GM12878 (cell line): Measurements from ENCODE around the gene HDAC9. TPM values are rescaled to one million over a fixed set of nuclear protein-coding genes. Genes with fewer than 3 reads are reported as not detected.

Experiments
- ATAC-seq: fragments of 200-7000 bp; cut with Tn5 transposase; 3 replicates; pipeline ENCODE4 v1.9.1; 2020; ENCODE audit warnings: mild to moderate bottlenecking, moderate library complexity
- BruUV-seq: library from RNA; stranded (reverse); fragments of 400-500 nt; replicated peaks from 2 replicates; lab custom pipeline; 2021; lab: Mats Ljungman, UMichigan
- CTCF ChIA-PET: fragments of 300-600 bp; sonication (Branson Sonifier 250); formaldehyde crosslinking; extraction: SDS; loops from one replicate; lab custom pipeline; 2021; ENCODE audit warnings: inconsistent platforms; lab: Yijun Ruan, JAX
- POLR2A ChIA-PET: fragments of 350-600 bp; formaldehyde crosslinking; extraction: SDS; loops from one replicate; lab custom pipeline; 2021; ENCODE audit warnings: inconsistent platforms; lab: Charles Lee
- RAD21 ChIA-PET: fragments of 300-600 bp; sonication (Branson Sonifier 250); formaldehyde crosslinking; loops from one replicate; lab custom pipeline; 2023; ENCODE audit warnings: antibody characterized with exemption; ENCODE audit not compliant: unreplicated experiment; lab: Charles Lee
- SMC1A ChIA-PET: fragments of 300-600 bp; sonication (Branson Sonifier 250); formaldehyde crosslinking; loops from one replicate; lab custom pipeline; 2023; ENCODE audit not compliant: unreplicated experiment, uncharacterized antibody; lab: Charles Lee
- DNase-seq: peaks from one replicate; pipeline ENCODE4 v3.0.0-alpha.2; 2011; ENCODE audit warnings: low read depth, low spot score
- FAIRE-seq: peaks from 3 replicates; lab custom pipeline; 2011; peaks lifted over from hg19 to GRCh38; lab: Jason Lieb, UNC
- H2AFZ ChIP-seq: 2 replicates; pipeline ENCODE4 v1.6.0; 2011; ENCODE audit warnings: low read depth, low read length, control low read depth; ENCODE audit not compliant: control insufficient read depth
- H3K27ac ChIP-seq: 2 replicates; pipeline ENCODE4 v1.5.1; 2011; ENCODE audit warnings: control low read depth; ENCODE audit not compliant: control insufficient read depth, insufficient read depth
- H3K27me3 ChIP-seq, 2 experiments: replicated peaks in 1 of 2; 2 replicates each; pipeline versions ENCODE4 v1.6.0 to v1.6.1; 2011; ENCODE audit warnings: low read length in 1 of 2; ENCODE audit not compliant: control insufficient read depth in 2 of 2, insufficient read depth in 2 of 2
- H3K36me3 ChIP-seq, 2 experiments: 2 replicates each; pipeline ENCODE4 v1.5.1; 2011; ENCODE audit warnings: low read length in 1 of 2; ENCODE audit not compliant: control insufficient read depth in 2 of 2, insufficient read depth in 2 of 2
- H3K4me1 ChIP-seq: 2 replicates; pipeline ENCODE4 v1.6.1; 2011; ENCODE audit warnings: mild to moderate bottlenecking, low read length, moderate library complexity, mixed read lengths; ENCODE audit not compliant: control insufficient read depth, insufficient read depth
- H3K4me2 ChIP-seq: 2 replicates; pipeline ENCODE4 v1.6.0; 2011; ENCODE audit warnings: control low read depth; ENCODE audit not compliant: control insufficient read depth, insufficient read depth
- H3K4me3 ChIP-seq: fragments of 200-600 bp; sonication (generic); 2 replicates; pipeline ENCODE4 v1.5.1; 2016
- H3K79me2 ChIP-seq: 2 replicates; pipeline ENCODE4 v1.6.0; 2011; ENCODE audit warnings: low read length; ENCODE audit not compliant: control insufficient read depth, insufficient read depth
- H3K9ac ChIP-seq: 2 replicates; pipeline ENCODE4 v1.8.0; 2011; ENCODE audit warnings: low read length, control low read depth, mixed read lengths; ENCODE audit not compliant: control insufficient read depth, insufficient read depth
- H3K9me3 ChIP-seq: replicated peaks from 3 replicates; pipeline ENCODE4 v1.5.1; 2011; ENCODE audit warnings: mild to moderate bottlenecking, low read length; ENCODE audit not compliant: control insufficient read depth, insufficient read depth
- H4K20me1 ChIP-seq: 2 replicates; pipeline ENCODE4 v1.6.0; 2011; ENCODE audit not compliant: control insufficient read depth, insufficient read depth
- CBX3 ChIP-seq: fragments of 200-600 bp; sonication (generic); IDR thresholded peaks from 2 replicates; pipeline ENCODE4 v1.6.1; 2016; ENCODE audit warnings: low read depth, borderline replicate concordance
- CEBPZ ChIP-seq: fragments of 150-350 bp; IDR thresholded peaks from 2 replicates; pipeline ENCODE4 v1.6.1; 2016; ENCODE audit warnings: low read depth, low read length
- EZH2 ChIP-seq: IDR thresholded peaks from 2 replicates; pipeline ENCODE4 v1.6.1; 2012; ENCODE audit warnings: low read depth, mild to moderate bottlenecking, control low read depth, inconsistent platforms, low read length, borderline replicate concordance; ENCODE audit not compliant: control insufficient read depth
- HDAC2 ChIP-seq: fragments of 200-600 bp; sonication (generic); IDR thresholded peaks from 2 replicates; pipeline ENCODE4 v1.6.1; 2017
- NR2C1 ChIP-seq: fragments of 450-650 bp; IDR thresholded peaks from 2 replicates; pipeline ENCODE4 v1.6.1; 2017; ENCODE audit warnings: antibody characterized with exemption, mild to moderate bottlenecking, moderate library complexity
- PAX5 ChIP-seq: IDR thresholded peaks from 2 replicates; pipeline ENCODE4 v1.6.1; 2011; ENCODE audit warnings: low read depth, low read length, borderline replicate concordance
- RELB ChIP-seq: fragments of 450-650 bp; IDR thresholded peaks from 2 replicates; pipeline ENCODE4 v1.6.1; 2017; ENCODE audit warnings: low read depth, mild to moderate bottlenecking, moderate library complexity
- TCF12 ChIP-seq: IDR thresholded peaks from 2 replicates; pipeline ENCODE4 v1.6.1; 2011; ENCODE audit warnings: low read depth, mild to moderate bottlenecking, low read length
- USF2 ChIP-seq: IDR thresholded peaks from 2 replicates; pipeline ENCODE4 v1.6.1; 2011; ENCODE audit warnings: low read depth, low read length, improper control_type of control experiment, borderline replicate concordance
- YY1 ChIP-seq: IDR thresholded peaks from 2 replicates; pipeline ENCODE4 v1.6.1; 2011; ENCODE audit warnings: low read depth, mild to moderate bottlenecking, low read length
- WGBS: methylation state at CpG from one replicate; pipeline ENCODE4 v1.1.6; 2016; ENCODE audit warnings: low lambda C conversion rate; ENCODE audit not compliant: insufficient replicate concordance, insufficient coverage; ENCODE audit errors: missing lambda C conversion rate; 5-methylcytosine and 5-hydroxymethylcytosine counted together
- in situ Hi-C: fragments of 300-500 bp; cut with MboI; formaldehyde crosslinking; loops from 9 replicates; pipeline ENCODE4 v1.14.3; 2018; ENCODE audit warnings: mixed read lengths
- intact Hi-C: fragments of 100-400 bp; cut with micrococcal nuclease; formaldehyde crosslinking; loops from one replicate; pipeline ENCODE4 v1.14.2; 2022; ENCODE audit not compliant: unreplicated experiment
- polyA plus RNA-seq, 11 experiments: library from polyadenylated mRNA; depleted of rRNA in 4 of 11; unstranded in 6 of 11; stranded (reverse) in 5 of 11; fragments of >200 nt; fragmentation: Nextera tagmentation in 4 of 11; fragmentation: Illumina TruSeq in 1 of 11; extraction: Ambion mirVana in 4 of 11; extraction: Trizol in 1 of 11; gene quantifications; 1 replicate in 1 of 11; 2 replicates in 10 of 11; pipeline versions ENCODE4 v1.2.1 to v1.2.3, GENCODE V29; 2011 to 2016; ENCODE audit warnings: inconsistent platforms in 2 of 11, missing spikeins in 2 of 11, low read depth in 1 of 11
- total RNA-seq, 4 experiments: library from RNA; depleted of rRNA in 3 of 4; stranded (reverse); fragments of >200 nt in 3 of 4; fragmentation: Illumina TruSeq in 1 of 4; extraction: Trizol in 1 of 4; gene quantifications; 2 replicates each; pipeline versions ENCODE4 v1.2.1 to v1.2.3, GENCODE V29; 2013 to 2021

The HDAC9 gene
- total and polyA plus RNA-seq, 10 of the 15 experiments (the other 5 are each of a cell fraction or from before 2014, with no cell fraction given): 0.73 to 12.8 (median 0.92) TPM

GRCh38 chr7:18517646-18518045 is 22.1 kb downstream of the HDAC9 start:
- POLR2A ChIA-PET: interaction anchor here (1.3 kb wide), 1 partner anchor 8 kb away, joined by 3 read pairs; no protein-coding TSS in a partner anchor
- CTCF ChIA-PET: interaction anchor here (1.0 to 1.4 kb wide), 2 partner anchors 10 to 148 kb away, joined by 3 to 5 read pairs; no protein-coding TSS in a partner anchor
- Histone ChIP-seq H3K4me1 (no peaks in the 10 kb centered on the region), H2AFZ (no peak overlapping the region), H3K9ac (no peak overlapping the region), H3K36me3 (no peaks in the 10 kb centered on the region), H3K27me3 (no peaks in the 10 kb centered on the region), H3K4me2 (no peak overlapping the region), H3K9me3 (no peaks in the 10 kb centered on the region), H3K4me3 (no peak overlapping the region), H3K79me2 (no peaks in the 10 kb centered on the region), H3K27ac (no peak overlapping the region; the same call in 1 of the 2 replicates), H4K20me1 (no peaks in the 10 kb centered on the region)
- TF ChIP-seq YY1 (no peak), RELB (no peak)
- FAIRE-seq (no peak), ATAC-seq (no peak), DNase-seq (no peak)
- BruUV-seq: no TSS peak
- in situ Hi-C loops (no loop called here), intact Hi-C loops (no loop called here)
- RAD21 ChIA-PET: interaction anchor here (0.7 kb wide), 1 partner anchor 160 kb away, joined by 3 read pairs; no protein-coding TSS in a partner anchor
- SMC1A ChIA-PET: interaction anchor here (1.1 to 6.3 kb wide), 2 partner anchors 8 to 15 kb away, joined by 4 to 42 read pairs; no protein-coding TSS in a partner anchor
- WGBS: 47% methylated on average over 2 of the region's 2 CpGs

- FAIRE-seq (no peak), ATAC-seq (no peak), DNase-seq (no peak)
- RAD21 ChIA-PET: interaction anchor here (0.7 kb wide), 1 partner anchor 161 kb away, joined by 3 read pairs; no protein-coding TSS in a partner anchor
- POLR2A ChIA-PET: interaction anchor here (1.3 kb wide), 1 partner anchor 9 kb away, joined by 3 read pairs; no protein-coding TSS in a partner anchor
- BruUV-seq: no TSS peak
- Histone ChIP-seq H3K36me3 (no peaks in the 10 kb centered on the region), H3K4me2 (no peak overlapping the region), H3K9me3 (no peaks in the 10 kb centered on the region), H3K4me1 (no peaks in the 10 kb centered on the region), H2AFZ (no peak overlapping the region), H4K20me1 (no peaks in the 10 kb centered on the region), H3K9ac (no peak overlapping the region), H3K79me2 (no peaks in the 10 kb centered on the region), H3K27ac (no peak overlapping the region), H3K4me3 (no peak overlapping the region), H3K27me3 (no peaks in the 10 kb centered on the region)
- CTCF ChIA-PET: interaction anchor here (1.0 to 1.4 kb wide), 2 partner anchors 11 to 147 kb away, joined by 3 to 5 read pairs; no protein-coding TSS in a partner anchor
- in situ Hi-C loops: no loop called here
- WGBS: 17% methylated on average over 6 of the region's 6 CpGs
- SMC1A ChIA-PET: interaction anchor here (6.3 kb wide), 1 partner anchor 9 kb away, joined by 42 read pairs; no protein-coding TSS in a partner anchor
- intact Hi-C loops: no loop called here
- TF ChIP-seq HDAC2 (no peak), CEBPZ (no peak), CBX3 (no peak), USF2 (no peak), TCF12 (no peak), EZH2 (no peak), NR2C1 (no peak), PAX5 (no peak)
Observed at GRCh38 chr7:18518555-18518954, 23.0 kb downstream of the HDAC9 start.
